Kidney (tissue), 14 donors: ENCODE measurements around the gene REM2. TPM values are rescaled to one million over a fixed set of nuclear protein-coding genes. Genes with fewer than 3 reads are reported as not detected.

Experiments
- DNase-seq, 5 donors: peaks; one replicate each; pipeline ENCODE4 v3.0.0-alpha.2; 2013 to 2020
- FAIRE-seq: peaks from 2 replicates; lab custom pipeline; 2012; peaks lifted over from hg19 to GRCh38; lab: Jason Lieb, UNC
- H3K27ac ChIP-seq, 2 donors: one replicate each; pipeline ENCODE4 v1.7.0; 2013; ENCODE audit warnings: low read depth in 2 of 2, low read length in 2 of 2, inconsistent platforms in 1 of 2
- H3K27me3 ChIP-seq: one replicate; pipeline ENCODE4 v1.7.1; 2013; ENCODE audit warnings: low read length, inconsistent platforms; ENCODE audit not compliant: control insufficient read depth, insufficient read depth
- H3K36me3 ChIP-seq, 3 donors: one replicate each; pipeline versions ENCODE4 v1.7.0 to v1.7.1; 2013; ENCODE audit warnings: low read length in 3 of 3, control low read depth in 1 of 3, inconsistent platforms in 1 of 3; ENCODE audit not compliant: insufficient read depth in 3 of 3, control insufficient read depth in 2 of 3
- H3K4me1 ChIP-seq, 3 donors: one replicate each; pipeline versions ENCODE4 v1.7.0 to v1.7.1; 2013; ENCODE audit warnings: low read length in 3 of 3, inconsistent platforms in 1 of 3, low read depth in 1 of 3; ENCODE audit not compliant: control insufficient read depth in 2 of 3, insufficient read depth in 2 of 3
- H3K4me3 ChIP-seq, 3 donors: one replicate each; pipeline versions ENCODE4 v1.7.0 to v1.8.1; 2013; ENCODE audit warnings: low read length in 3 of 3, control low read depth in 1 of 3, inconsistent platforms in 1 of 3
- H3K9ac ChIP-seq, 3 donors: one replicate each; pipeline versions ENCODE4 v1.7.0 to v1.7.1; 2013; ENCODE audit warnings: low read length in 3 of 3, control low read depth in 1 of 3, inconsistent platforms in 1 of 3
- H3K9me3 ChIP-seq, 3 donors: one replicate each; pipeline versions ENCODE4 v1.7.0 to v1.7.1; 2013; ENCODE audit warnings: low read length in 3 of 3, control low read depth in 1 of 3, inconsistent platforms in 1 of 3; ENCODE audit not compliant: control insufficient read depth in 2 of 3, insufficient read depth in 1 of 3
- CTCF ChIP-seq: IDR thresholded peaks from 3 replicates; pipeline ENCODE4 v1.5.1; 2012; ENCODE audit warnings: mild to moderate bottlenecking, moderate library complexity, borderline replicate concordance; ENCODE audit not compliant: insufficient read depth; ENCODE audit errors: extremely low read depth
- intact Hi-C: fragments of 100-400 bp; cut with DNase I; formaldehyde crosslinking; loops from one replicate; pipeline ENCODE4 v1.11.1; 2022
- polyA plus RNA-seq: library from polyadenylated mRNA; stranded (reverse); fragments of 350-450 nt; fragmentation: Illumina TruSeq; extraction: RNeasy Lipid Tissue Mini Kit (QIAGEN cat#74804); gene quantifications from one replicate; pipeline ENCODE4 v1.2.3, GENCODE V29; 2014; ENCODE audit warnings: low read depth, low replicate concordance; ENCODE audit not compliant: insufficient read depth
- total RNA-seq: library from RNA; stranded (reverse); fragmentation: NEBNext Ultra II Directional; extraction: Animal tissue kit (Norgen Biotek cat#: 25700); gene quantifications from one replicate; pipeline ENCODE4 v1.2.1, GENCODE V29; 2021
- donor health status: control.
- donor health status: control.
- donor health status: control.
- donor health status: control.
- donor health status: control.
- donor health status: DM: yes; HTN: yes; CAD: no.
- donor health status: Normal renal cell carcinoma (clear cell type).

Gene REM2
- total and polyA plus RNA-seq, 2 donors from 2014 or later: 0.63 to 0.77 TPM

GRCh38 chr14:22872033-22872832, 10.8 kb upstream of the REM2 start:
- Histone ChIP-seq H3K9ac (peak overlapping the region; percentile 34 to 81 (median 47)), H3K9me3 (no peaks in the 10 kb centered on the region), H3K27ac (peak overlapping the region; percentile 98 to 99), H3K4me1 (peaks cover 6 to 12% (median 6%) of the 10 kb centered on the region in 3 donors), H3K36me3 (peaks cover 2 to 42% (median 27%) of the 10 kb centered on the region in 3 donors), H3K4me3 (peak overlapping the region; percentile 47 to 75 (median 63)), H3K27me3 (no peaks in the 10 kb centered on the region)
- FAIRE-seq (no peak), DNase-seq (peak; percentile 91 to 97 (median 94))
- intact Hi-C loops: no loop called here
- TF ChIP-seq CTCF: peak; percentile 97

- H3K36me3 ChIP-seq: peaks cover 2 to 49% (median 29%) of the 10 kb centered on the region in 3 donors
- H3K4me1 ChIP-seq: peaks cover 6 to 12% (median 6%) of the 10 kb centered on the region in 3 donors
- FAIRE-seq (no peak), DNase-seq (peak in 2 of 5 donors; percentile 52 to 56)
- peak overlapping the region; percentile 98 to 99 for H3K27ac ChIP-seq
- TF ChIP-seq CTCF: no peak
- no peaks in the 10 kb centered on the region for H3K27me3 ChIP-seq
- intact Hi-C loops: no loop called here
- H3K9ac ChIP-seq: peak overlapping the region; percentile 34 to 81 (median 47)
- H3K9me3 ChIP-seq: no peaks in the 10 kb centered on the region
- peak overlapping the region; percentile 47 to 75 (median 63) for H3K4me3 ChIP-seq
Measured at GRCh38 chr14:22872833-22873520, 10.0 kb upstream of the REM2 start.

- H3K9ac ChIP-seq: no peak overlapping the region
- no peak for TF ChIP-seq CTCF
- peaks cover 2 to 59% (median 37%) of the 10 kb centered on the region in 3 donors for H3K36me3 ChIP-seq
- no peak overlapping the region for H3K4me3 ChIP-seq
- intact Hi-C loops: no loop called here
- DNase-seq (peak in 1 of 5 donors; percentile 47), FAIRE-seq (no peak)
- no peaks in the 10 kb centered on the region for H3K27me3 ChIP-seq
- H3K9me3 ChIP-seq: no peaks in the 10 kb centered on the region
- no peak overlapping the region for H3K27ac ChIP-seq
- peaks cover 6 to 12% (median 6%) of the 10 kb centered on the region in 3 donors for H3K4me1 ChIP-seq
Measured at GRCh38 chr14:22875003-22875747, 7.8 kb upstream of the REM2 start.
